Erythroblast (primary cell): ENCODE data around the gene ECSCR.

Source experiments
- GATA1 ChIP-seq: IDR thresholded peaks from 2 replicates; pipeline ENCODE4 v1.6.1; 2011; ENCODE audit warnings: low read depth, mild to moderate bottlenecking, control low read depth, low read length, moderate library complexity
- POLR2A ChIP-seq: IDR thresholded peaks from 2 replicates; pipeline ENCODE4 v1.6.1; 2011; ENCODE audit warnings: mild to moderate bottlenecking, low read length

- TF ChIP-seq POLR2A (no peak), GATA1 (no peak)
These were observed 2.1 kb downstream of the ECSCR start for GRCh38 chr5:139460455-139460854.
